EH (cell line): ENCODE measurements around the gene SCUBE2.
"Not testable (repeated sequence)": the region's sequence is repeated elsewhere in the genome, so short reads cannot be mapped to it uniquely, and the experiment has no call there.

Experiments
- DNase-seq: peaks from one replicate; pipeline ENCODE4 v3.0.0-alpha.2; 2015; ENCODE audit warnings: low read depth

The SCUBE2 gene

DNA sequence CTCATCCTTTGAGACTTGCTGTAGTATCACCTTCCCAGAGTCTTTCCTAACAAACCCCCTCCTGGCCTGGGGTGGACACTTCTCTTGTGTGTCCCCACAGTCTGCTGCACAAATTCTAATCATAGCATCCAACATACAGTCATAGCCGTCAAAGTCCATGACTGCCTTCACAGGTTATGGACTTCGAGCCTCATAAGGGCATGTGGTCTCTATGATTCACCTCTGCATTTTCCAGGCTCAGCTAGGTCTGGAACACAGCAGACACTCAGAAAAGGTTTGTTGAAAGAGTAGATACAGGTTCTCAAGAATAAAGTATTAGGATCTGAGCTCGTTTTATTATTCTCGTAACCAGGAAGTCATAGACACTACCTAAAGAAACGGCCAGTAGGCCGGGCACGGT is 13.2 kb upstream of the SCUBE2 start:
- no peak for DNase-seq

DNA sequence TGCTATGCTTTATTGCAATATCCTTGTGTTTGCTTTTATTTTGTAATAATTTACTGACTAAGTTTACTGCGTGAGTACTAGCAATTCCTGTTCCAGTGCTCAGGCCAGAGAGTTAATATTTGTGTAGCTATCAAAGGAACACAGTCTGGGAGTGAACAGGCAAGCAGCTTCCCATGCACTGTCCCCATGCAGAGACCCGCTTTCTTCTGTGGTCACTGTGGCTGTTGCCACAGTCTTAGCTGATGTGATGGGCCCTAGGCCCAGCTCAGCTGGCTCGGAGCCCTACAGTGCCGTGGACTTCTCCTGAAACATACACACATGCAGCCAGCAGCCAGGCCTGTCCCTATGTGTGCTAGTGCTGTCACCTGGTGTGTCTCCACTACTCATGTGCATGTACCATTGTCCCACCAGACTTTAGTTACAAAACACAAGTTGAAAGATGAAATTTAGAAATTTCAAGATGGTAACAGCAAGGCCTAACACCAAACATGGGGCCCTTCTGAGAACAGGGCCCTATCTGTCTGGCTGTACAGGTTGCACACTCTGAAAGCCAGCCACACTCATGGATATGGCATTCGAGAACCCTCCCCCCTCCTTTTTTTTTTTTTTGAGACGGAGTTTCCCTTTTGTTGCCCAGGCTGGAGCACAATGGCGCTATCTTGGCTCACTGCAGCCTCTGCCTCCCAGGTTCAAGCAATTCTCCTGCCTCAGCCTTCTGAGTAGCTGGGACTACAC is 12.3 kb upstream of the SCUBE2 start:
- no peak for DNase-seq

DNA sequence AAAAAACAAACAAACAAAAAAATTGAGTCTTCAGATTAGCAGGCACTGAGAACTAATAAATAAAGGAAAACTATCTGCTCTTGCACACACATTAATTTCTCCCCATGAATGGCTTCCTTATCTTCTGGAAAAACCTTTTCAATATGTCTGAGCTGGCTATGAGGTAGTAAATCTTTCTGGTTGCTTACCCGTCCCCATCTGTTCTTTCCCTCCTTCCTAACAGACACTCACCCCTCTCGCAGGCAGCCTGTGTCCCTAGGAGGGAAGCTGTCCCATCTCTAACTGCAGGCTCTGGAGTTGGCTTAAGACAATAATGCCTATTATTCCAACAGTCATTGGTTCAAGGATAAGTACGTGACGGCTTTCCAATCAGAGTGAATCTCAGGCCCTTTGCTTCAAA is 8.2 kb upstream of the SCUBE2 start:
- DNase-seq = no peak

DNA sequence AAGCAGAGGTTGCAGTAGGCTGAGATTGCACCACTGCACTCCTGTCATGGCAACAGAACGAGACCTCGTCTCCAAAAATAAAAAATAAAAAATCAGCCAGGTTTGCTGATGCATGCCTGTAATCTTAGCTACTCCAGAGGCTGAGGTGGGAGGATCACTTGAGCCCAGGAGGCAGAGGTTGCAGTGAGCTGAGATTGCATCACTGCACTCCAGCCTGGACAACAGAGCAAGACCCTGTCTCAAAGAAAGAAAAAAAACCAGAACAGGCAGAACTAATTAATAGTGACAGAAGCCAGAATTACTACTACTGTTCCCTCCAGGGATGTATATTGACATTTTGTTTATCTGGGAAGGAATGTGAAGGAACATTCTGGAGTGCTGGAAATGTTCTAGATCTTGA is 7.1 kb upstream of the SCUBE2 start:
- DNase-seq = not testable (repeated sequence)

DNA sequence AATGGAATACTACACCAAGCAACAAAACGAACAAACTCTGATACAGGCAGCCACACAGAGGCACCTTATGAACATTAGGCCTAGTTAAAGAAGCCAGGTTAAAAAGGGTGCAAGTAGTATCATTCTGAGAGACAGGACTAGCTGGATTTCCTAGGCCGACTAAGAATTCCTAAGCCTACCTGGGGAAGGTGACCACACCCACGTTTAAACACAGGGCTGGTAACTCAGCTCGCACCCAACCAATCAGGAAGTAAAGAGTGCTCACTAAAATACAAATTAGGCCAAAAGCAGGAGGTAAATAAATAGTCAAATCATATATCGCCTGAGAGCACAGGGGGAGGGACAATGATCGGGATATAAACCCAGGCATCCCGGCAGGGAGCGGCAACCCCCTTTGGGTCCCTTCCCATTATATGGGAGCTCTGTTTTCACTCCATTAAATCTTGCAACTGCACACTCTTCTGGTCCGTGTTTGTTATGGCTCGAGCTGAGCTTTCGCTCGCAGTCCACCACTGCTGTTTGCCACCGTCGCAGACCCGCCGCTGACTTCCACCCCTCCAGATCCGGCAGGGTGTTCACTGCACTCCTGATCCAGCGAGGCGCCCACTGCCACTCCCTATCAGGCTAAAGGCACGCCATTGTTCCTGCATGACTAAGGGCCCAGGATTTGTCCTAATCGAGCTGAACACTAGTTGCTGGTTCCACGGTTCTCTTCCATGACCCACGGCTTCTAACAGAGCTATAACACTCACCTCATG is 6.0 kb upstream of the SCUBE2 start:
- DNase-seq = not testable (repeated sequence)

DNA sequence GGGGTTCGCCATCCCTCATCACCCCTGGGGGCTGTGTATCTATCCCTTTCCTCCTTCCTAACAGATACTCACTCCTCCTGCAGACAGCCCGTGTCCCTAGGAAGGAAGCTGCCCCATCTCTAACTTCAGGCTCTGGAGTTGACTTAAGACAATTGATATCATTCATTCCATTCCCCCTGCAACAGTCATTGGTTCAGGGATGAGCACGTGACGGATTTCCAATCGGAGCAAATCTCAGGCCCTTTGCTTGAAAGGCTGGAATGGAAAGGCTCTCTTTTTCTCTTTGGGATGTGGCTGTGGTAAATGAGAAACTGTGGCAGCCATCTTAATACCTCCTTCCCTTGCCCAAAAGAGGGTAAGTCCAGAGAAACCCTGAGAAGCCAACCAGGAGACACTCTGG is 5.0 kb upstream of the SCUBE2 start:
- no peak for DNase-seq

DNA sequence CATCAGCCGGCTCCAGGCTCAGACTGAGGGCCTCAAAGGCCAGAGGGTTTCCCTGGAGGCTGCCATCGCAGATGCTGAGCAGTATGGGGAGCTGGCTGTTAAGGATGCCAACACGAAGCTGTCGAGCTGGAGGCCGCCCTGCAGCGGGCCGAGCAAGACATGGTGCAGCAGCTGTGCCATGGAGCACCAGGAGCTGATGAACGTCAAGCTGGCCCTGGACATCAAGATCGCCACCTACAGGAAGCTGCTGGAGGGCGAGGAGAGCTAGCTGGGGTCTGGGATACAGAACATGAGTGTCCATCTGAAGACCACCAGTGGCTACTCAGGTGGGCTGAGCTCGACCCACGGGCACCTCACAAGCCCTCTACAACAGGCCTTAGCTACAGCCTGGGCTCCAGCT is 4.0 kb upstream of the SCUBE2 start:
- DNase-seq = no peak

DNA sequence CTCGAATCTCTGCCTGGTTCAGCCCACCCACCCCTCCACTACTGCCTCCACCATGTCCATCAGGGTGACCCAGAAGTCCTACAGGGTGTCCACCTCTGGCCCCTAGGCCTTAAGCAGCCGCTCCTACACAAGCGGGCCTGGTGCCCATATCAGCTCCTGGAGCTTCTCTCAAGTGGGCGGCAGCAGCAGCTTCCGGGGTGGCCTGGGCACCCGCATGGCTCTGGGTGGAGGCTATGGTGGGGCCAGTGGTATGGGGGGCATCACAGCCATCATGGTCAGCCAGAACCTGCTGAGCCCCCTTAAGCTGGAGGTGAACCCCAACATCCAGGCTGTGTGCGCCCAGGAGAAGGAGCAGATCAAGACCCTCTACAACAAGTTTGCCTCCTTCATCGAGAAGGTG is 3.0 kb upstream of the SCUBE2 start:
- DNase-seq = no peak

DNA sequence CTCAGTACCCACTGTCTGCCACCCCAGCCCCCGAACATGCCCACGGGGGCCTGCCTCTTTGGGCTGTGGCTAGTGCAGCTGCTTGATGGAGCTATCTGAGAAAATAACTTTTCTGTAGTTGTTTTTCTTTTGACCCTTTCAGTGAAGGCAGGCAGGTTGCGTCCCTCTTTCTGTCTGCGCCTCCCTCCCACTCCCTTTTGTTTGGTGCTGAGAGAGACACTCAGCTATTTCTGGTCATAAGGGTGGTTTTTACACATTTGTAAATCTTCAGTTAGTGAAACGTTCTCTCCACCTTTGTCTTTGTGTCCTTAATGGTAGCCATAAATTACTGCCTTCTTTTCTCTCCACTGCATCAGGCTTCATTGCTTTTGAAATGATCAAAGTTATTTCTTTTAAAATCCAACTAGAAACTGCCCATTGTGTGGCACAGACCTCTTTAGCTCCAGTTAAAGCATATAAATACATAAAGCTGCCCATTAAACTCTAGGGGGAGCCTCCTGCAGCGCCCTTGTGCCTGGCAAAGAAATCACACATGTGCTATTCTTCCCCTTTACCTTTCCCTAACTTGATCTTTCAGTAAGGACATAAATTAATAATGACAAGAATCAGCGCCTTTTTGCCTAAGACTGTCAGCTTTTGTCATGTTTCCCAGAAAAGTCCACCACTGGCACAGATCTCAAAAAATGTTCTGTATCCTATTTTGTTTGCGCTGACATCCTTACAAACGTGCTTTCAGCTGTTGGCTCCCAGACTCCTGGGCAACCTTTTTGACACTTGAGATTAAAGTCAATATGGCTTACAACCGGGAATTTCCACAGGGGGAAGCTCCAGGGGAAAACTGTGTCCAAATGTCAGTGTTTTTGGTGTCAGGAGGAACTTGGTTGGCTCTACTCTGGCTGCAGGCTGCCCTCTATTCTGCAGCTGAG is 1.7 kb upstream of the SCUBE2 start:
- peak; percentile 12 for DNase-seq

DNA sequence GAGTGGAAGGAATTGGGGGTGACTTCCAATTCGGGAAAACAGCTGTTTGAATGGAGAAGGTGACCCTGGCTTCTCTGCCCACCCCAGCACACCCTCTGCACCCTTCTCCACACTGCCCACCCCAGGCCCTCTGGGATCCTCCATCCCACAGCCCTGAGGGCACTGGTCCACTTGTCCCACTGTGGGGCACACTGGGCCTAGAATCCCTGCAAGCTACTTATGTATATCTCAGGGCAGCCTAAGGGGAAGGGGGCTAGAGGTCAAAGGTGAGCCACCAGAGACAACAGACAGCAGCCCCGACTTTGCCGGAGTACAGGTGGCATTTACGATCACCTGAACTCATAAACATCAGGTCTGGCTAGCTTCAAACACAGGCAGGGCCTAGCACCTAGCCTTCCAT is 673 bp upstream of the SCUBE2 start:
- DNase-seq = no peak

DNA sequence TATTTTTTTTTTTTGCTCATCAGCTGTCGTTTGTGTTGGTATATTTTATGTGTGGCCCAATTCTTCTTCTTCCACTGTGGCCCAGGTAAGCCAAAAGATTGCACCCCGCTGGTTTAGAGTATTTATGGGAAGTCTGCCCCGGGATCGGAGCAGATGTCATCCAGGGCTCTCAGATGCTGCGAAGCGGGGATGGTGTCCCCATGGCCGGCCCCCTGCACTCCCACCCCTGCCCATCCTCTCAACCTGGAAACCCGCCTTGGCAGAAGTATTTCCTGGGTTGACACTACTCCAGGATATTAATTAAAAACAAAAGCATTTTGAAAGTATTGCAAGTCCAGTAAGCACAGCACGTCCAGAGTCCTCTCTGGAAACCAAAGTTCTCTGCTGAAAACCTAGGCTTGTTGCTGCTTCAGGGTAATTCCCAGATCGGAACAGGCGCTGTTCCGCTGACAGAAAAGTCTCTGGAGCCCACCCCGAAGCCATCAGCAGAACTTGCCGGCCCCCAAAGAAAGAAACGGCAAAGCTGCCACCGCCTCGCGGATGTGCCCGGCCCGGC is 833 bp downstream of the SCUBE2 start:
- peak; percentile 12 for DNase-seq

DNA sequence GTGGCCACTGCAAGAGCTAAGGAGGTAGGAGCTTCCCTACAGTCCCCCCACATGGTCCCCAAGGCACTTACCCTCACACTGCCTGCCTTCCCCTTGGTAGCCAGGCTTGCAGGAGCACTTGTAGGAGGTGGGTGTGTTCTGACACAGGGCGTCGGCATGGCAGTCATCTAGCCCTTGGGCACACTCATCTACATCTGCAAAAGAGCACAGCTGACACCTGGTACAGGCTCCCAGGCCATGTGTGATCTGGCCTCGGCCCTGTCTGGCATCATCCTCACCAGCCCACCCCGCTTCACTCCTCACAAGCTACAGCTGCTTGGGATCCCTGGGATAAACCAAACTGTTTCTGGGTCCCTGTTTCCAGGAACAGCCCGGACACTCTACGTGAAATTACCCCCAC is 1.8 kb downstream of the SCUBE2 start:
- DNase-seq = no peak

DNA sequence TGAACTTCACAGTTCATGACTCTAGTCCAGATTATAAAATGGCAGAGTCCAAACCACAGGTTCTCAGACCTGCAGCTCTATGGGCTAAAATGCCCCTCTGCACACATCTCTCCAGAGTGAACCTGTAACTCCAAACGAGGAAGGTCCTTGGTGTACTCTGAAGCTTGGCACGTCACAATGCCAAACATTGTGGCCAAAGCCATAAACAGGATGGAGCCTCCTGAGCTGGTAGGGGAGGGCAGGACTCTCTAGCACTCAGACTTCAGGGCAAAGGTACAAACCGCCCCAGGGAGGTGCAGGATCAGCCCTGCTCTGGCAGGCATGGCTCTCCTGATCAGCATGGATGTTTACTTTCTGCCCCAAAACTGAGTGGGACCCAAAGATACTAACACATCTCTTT is 2.3 kb downstream of the SCUBE2 start:
- no peak for DNase-seq

DNA sequence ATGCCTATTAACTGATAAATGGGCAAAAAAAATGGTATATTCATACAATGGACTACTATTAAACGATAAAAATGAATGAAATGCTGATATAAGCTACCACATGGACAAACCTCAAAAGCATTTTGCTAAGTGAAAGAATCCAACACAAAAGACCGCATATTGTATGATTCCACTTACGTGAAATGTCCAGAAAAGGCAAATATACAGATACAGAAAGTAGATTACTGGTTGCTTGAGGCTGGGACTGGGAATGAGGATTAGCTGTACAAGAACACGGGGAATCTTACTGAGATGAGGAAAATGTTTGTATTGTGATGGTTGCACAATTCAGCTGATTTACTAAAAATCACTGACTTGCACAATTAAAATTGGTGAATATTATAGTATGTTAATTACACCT is 8.8 kb downstream of the SCUBE2 start:
- DNase-seq = no peak

DNA sequence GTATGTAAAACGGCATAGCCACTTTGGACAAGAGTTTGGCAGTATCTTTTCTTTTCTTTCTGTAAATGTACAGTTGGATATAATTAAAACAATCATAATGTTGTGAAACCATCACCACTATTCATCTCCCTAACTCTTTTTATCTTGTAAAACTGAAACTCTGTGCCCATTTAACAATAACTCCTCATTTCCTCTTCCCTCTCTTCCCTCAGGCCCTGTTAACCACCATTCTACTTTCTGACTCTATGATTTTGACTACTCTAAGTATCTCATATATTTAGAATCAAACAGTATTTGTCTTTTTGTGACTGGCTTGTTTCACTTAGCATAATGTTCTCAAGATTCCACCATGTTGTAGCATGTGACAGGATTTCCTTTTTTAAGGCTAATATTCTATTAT is 10.2 kb downstream of the SCUBE2 start:
- no peak for DNase-seq

DNA sequence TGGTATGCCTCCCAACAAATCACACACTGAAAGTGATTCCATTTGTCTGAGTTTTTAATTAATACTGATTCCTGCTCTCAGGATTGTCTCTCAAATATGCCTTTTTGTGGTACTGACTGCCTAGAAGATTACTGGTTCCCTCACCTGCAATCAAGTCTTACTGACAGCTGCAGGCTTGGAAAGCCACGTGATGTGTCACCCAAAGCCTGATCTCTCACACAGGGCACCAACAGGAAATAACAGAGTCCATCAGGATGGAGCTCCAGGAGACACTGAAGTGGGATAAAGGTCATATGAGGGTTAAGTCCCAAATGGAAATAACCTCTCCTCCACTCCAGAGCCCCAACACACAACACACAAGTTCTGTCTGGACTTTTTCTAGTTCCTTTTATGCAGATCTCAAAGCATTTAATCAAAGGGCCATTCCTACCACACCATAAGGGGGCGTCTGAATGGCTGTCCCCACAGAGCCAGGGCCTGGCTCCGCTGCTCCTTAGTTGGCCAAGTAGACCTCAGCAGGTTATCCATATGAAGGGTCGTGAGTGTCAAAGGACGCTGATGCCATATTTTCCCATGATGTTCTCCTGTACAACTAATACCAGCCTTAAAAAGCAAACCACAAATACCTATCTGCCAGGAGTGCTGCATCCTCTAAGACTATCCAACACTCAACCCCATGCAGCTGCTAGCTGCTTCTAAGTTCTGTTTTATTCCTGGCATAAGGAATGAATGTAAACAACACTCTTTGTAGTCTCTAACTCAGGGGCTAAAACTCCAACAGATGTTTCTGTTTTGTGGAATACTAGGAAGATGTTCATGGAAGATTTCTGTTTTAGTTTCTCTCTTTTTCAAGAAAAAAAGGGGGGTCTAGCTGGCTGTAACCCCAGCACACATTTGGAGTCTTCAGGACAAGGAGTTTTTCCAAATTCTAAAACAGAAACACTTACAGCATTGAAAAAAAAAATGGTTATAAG is 13.0 kb downstream of the SCUBE2 start:
- peak; percentile 15 for DNase-seq

DNA sequence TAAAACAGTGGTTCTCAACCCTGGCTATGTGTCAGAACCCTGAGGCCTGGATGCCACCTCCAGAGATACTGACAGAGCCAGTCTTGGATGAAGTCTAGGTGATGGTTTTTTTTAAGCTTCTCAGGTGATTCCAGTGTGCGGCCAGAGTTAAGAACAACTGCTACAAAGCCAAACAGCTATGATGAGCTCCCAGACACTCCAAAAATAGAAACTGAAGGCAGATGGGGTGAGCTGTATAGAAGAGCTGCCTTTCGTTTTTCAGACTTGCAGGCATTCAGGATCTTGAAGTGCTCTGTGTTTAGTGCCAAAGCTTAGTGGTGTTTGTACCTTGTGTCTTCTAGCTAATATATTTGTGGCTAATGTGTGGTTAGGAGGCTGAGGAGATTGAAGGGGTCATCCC is 14.2 kb downstream of the SCUBE2 start:
- DNase-seq = no peak

DNA sequence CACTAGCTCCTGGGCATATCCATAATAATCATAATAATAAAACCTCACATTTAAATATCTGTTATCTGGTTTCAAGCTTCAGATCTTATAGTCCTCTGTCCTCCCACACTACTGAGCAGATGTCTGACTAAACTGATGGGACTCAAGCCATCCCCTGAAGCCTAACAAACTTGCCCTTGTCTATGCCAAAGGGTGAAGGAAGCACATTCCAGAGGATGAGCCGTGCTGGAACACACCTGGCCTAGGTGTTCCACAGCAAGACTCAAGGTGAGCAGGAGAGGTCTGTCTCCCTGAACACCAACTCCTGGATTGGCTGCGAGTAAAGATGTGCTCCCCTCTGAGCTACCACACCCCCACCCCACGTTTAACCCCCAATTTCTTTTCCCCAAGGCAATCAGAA is 14.7 kb downstream of the SCUBE2 start:
- DNase-seq = no peak

DNA sequence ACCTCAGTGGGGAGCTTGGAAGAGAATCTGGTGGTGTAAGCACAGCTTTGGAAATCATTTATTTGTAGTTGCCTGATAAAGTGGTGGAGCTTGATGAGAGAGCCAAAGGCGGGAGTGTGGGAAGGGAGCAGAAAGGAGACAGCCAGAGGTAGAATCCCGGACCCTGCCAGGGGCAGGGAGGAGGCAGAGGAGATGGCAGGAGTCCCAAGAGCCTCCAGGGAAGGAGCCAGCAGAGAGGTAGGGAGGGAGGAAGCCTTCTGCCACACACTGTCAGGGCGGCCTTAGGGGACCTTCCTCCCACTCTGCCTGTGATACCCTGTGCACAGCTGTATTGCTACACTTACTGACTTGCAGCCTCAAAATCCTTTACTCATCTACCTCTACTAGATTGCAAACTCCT is 15.4 kb downstream of the SCUBE2 start:
- DNase-seq = no peak

DNA sequence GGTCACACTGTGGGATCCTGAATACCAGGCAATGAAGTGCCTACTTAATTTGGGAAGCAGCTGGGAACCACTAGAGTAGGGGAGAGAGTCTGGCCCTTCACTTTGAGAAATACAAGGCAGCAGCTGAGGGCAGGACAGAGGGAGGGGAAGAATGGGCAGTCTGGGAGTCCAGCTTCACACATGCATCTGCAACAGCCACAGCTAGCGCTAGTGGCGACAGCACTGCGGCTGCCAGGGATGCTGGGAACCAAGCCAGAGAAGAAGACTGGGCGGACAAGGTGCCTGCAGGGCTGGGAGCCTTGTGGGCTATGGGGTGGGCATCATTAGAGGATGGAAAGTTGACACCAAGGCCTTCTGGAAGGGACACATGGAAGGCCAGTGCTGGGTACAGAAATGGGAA is 15.8 kb downstream of the SCUBE2 start:
- DNase-seq = no peak

DNA sequence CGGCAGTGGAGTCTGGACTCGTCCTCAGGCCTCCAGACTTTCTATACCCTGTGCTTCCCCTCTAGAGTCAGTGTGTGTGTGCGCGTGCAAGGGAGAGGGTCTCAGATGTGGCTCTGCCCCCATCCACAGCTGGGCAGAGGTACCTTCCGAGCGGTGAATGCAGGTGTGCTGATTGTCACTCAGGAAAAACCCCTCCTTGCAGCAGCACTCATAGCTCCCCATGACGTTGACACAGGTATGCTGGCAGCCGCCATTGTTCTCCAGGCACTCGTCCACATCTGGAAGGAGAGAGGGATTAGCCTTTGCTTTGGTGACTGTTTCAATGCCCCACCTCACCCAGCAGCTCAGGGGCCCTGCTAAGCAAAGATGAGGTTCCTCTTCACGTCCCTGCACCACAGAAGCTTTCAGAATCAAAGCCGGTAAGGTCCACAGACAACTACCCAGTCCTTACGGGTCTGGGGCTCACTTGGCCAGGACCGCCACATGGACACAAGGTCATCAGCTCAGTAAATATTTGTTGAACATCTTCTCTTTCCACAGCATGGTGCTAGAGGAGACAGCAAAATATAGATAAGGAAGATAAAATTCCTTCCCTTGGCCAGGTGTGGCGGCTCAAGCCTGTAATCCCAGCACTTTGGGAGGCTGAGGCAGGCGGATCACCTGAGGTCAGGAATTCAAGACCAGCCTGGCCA is 16.9 kb downstream of the SCUBE2 start:
- DNase-seq = no peak
